ENCODE data around the gene DTD2. TPM values are rescaled to one million over a fixed set of nuclear protein-coding genes. Genes with fewer than 3 reads are reported as not detected.

Gene DTD2
- total RNA-seq, 1 donor from 2014 or later = 22.2 TPM

GRCh38 chr14:31418440-31418839 is 38.9 kb downstream of the DTD2 start:
- TF ChIP-seq CTCF (IDR thresholded peaks at IDR 0.05; ENCODE audit: unreplicated experiment) = no peak
- H3K27ac Mint-ChIP-seq = no peak overlapping the region
- no peaks in the 10 kb centered on the region for H3K27me3 Mint-ChIP-seq
- DNase-seq (ENCODE audit: low spot score, unreplicated experiment) = no peak
- H3K36me3 Mint-ChIP-seq (ENCODE audit: insufficient read depth) = no peaks in the 10 kb centered on the region
- H3K4me1 Mint-ChIP-seq (ENCODE audit: low read depth) = peaks cover 20% of the 10 kb centered on the region
- no peaks in the 10 kb centered on the region for H3K9me3 Mint-ChIP-seq (ENCODE audit: low read depth)
- peak overlapping the region; percentile 29 for H3K4me3 Mint-ChIP-seq (ENCODE audit: low read depth)

- Mint-ChIP-seq H3K4me1 (ENCODE audit: low read depth) (peaks cover 21% of the 10 kb centered on the region), H3K27me3 (no peaks in the 10 kb centered on the region), H3K27ac (no peak overlapping the region), H3K9me3 (ENCODE audit: low read depth) (no peaks in the 10 kb centered on the region), H3K4me3 (ENCODE audit: low read depth) (no peak overlapping the region), H3K36me3 (ENCODE audit: insufficient read depth) (no peaks in the 10 kb centered on the region)
- DNase-seq (ENCODE audit: low spot score, unreplicated experiment) = no peak
- no peak for TF ChIP-seq CTCF (IDR thresholded peaks at IDR 0.05; ENCODE audit: unreplicated experiment)
Observed at GRCh38 chr14:31414190-31414833, 43.0 kb downstream of the DTD2 start.

GRCh38 chr14:31411218-31411727 is 46.0 kb downstream of the DTD2 start:
- Mint-ChIP-seq H3K36me3 (ENCODE audit: insufficient read depth) (peaks cover 1% of the 10 kb centered on the region), H3K9me3 (ENCODE audit: low read depth) (no peaks in the 10 kb centered on the region), H3K27ac (peak overlapping the region; percentile 24), H3K27me3 (no peaks in the 10 kb centered on the region), H3K4me3 (ENCODE audit: low read depth) (no peak overlapping the region), H3K4me1 (ENCODE audit: low read depth) (peaks cover 10% of the 10 kb centered on the region)
- no peak for TF ChIP-seq CTCF (IDR thresholded peaks at IDR 0.05; ENCODE audit: unreplicated experiment)
- no peak for DNase-seq (ENCODE audit: low spot score, unreplicated experiment)

GRCh38 chr14:31410048-31410650 is 47.2 kb downstream of the DTD2 start:
- Mint-ChIP-seq H3K36me3 (ENCODE audit: insufficient read depth) (peaks cover 1% of the 10 kb centered on the region), H3K27me3 (no peaks in the 10 kb centered on the region), H3K4me3 (ENCODE audit: low read depth) (no peak overlapping the region), H3K27ac (no peak overlapping the region), H3K9me3 (ENCODE audit: low read depth) (no peaks in the 10 kb centered on the region), H3K4me1 (ENCODE audit: low read depth) (peaks cover 17% of the 10 kb centered on the region)
- DNase-seq (ENCODE audit: low spot score, unreplicated experiment) = no peak
- no peak for TF ChIP-seq CTCF (IDR thresholded peaks at IDR 0.05; ENCODE audit: unreplicated experiment)

- Mint-ChIP-seq H3K9me3 (ENCODE audit: low read depth) (no peaks in the 10 kb centered on the region), H3K4me1 (ENCODE audit: low read depth) (peaks cover 13% of the 10 kb centered on the region), H3K4me3 (ENCODE audit: low read depth) (no peak overlapping the region), H3K27ac (no peak overlapping the region), H3K36me3 (ENCODE audit: insufficient read depth) (peaks cover 1% of the 10 kb centered on the region), H3K27me3 (no peaks in the 10 kb centered on the region)
- no peak for TF ChIP-seq CTCF (IDR thresholded peaks at IDR 0.05; ENCODE audit: unreplicated experiment)
- DNase-seq (ENCODE audit: low spot score, unreplicated experiment) = no peak
Observed at GRCh38 chr14:31408421-31408820, 48.9 kb downstream of the DTD2 start.

Measured in progenitor cell of endocrine pancreas (in vitro differentiated cells).